Stimulated activated CD8-positive, alpha-beta memory T cell treated with anti-CD3 and anti-CD28 coated beads, Interleukin-15, amount 100 ng/mL, for 1 hour (primary cell): ENCODE results near the gene MAST2.
"Not testable (repeated sequence)": the region's sequence is repeated elsewhere in the genome, so short reads cannot be mapped to it uniquely, and the experiment has no call there.

Source experiments
- DNase-seq: peaks from one replicate; pipeline ENCODE4 v3.0.0-alpha.2; 2020; ENCODE audit warnings: low read depth

MAST2 gene

GRCh38 chr1:45857755-45858492 is 54.5 kb downstream of the MAST2 start:
- DNase-seq, result not testable (repeated sequence)

GRCh38 chr1:45859221-45859620 is 55.8 kb downstream of the MAST2 start:
- DNase-seq, result no peak

DNA sequence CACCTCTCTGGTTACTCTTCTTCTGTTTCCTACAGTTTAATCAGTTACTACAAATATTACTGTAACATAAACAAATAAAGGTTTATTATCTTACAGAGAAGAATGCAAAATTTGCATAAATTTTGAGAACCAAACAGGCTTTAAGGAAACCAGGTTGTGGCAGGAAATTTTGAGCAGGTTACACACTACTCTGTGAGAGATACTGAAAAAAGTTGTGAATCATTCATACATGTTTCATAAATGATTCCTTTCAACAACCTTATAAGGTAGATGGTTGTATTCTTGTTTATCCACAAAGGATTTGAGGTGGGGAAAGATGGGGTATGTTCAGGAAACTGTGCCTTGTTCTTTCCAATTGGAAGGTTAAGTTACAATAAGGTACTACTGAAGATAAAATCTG is 58.6 kb downstream of the MAST2 start:
- DNase-seq, result no peak

GRCh38 chr1:45863218-45863617 is 59.8 kb downstream of the MAST2 start:
- no peak for DNase-seq

- DNase-seq, result no peak
These were observed 61.0 kb downstream of the MAST2 start for GRCh38 chr1:45864167-45865106.

DNA sequence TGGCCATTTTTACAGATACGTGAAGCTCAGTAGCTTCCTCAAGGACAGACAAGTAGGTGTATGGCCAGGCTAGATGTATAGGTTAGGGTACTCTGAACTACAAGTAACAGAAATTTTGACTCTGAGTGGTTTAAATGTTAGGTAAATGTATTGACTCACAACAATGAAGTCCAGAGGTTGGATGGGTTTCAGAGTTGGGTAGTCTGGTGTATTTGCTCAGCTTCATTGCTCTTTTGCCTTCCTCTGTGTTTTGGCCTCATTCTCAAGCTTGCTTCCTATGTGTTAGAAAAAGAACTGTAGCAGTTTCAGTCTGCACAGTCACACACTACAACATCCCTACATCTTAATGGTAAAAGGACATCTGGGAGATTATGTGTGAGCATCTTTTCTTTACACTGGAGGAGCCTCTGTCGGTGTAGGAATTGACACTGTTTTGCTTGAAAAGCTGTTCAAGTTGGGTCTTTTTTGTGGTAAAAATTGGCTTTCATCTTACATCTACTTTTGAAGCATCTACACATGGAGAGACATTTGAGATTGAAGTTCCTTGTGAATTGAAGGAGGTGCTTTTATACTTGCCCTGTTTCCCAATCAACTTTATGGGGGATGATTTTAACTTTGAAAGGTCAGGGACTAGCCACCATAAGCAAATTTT is 64.4 kb downstream of the MAST2 start:
- no peak for DNase-seq

- DNase-seq, result no peak
These were observed 65.4 kb downstream of the MAST2 start for GRCh38 chr1:45868861-45869260.

GRCh38 chr1:45870500-45870899 is 67.1 kb downstream of the MAST2 start:
- DNase-seq, result no peak

DNA sequence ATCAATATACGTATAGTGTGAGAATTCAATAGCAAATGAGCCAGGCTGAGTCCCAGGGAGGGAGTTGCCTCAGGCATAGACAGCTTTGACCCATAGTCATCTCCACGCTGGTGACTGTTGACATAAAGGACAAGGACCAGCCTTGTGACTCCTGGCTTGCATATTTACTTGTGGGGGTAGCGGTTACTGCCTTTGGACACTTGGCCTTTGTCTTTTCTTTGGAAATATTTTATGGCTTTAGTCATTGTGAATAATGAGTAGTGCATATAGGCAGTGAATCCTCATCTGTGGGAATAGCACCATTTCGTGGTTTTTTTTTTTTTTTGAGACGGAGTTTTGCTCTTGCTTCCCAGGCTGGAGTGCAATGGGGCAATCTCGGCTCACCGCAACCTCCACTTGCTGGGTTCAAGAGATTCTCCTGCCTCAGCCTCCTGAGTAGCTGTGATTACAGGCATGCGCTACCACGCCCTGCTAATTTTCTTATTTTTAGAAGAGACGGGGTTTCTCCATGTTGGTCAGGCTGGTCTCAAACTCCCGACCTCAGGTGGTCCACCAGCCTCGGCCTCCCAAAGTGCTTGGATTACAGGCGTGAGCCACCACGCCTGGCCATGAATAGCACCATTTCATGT is 68.9 kb downstream of the MAST2 start:
- DNase-seq, result not testable (repeated sequence)

DNA sequence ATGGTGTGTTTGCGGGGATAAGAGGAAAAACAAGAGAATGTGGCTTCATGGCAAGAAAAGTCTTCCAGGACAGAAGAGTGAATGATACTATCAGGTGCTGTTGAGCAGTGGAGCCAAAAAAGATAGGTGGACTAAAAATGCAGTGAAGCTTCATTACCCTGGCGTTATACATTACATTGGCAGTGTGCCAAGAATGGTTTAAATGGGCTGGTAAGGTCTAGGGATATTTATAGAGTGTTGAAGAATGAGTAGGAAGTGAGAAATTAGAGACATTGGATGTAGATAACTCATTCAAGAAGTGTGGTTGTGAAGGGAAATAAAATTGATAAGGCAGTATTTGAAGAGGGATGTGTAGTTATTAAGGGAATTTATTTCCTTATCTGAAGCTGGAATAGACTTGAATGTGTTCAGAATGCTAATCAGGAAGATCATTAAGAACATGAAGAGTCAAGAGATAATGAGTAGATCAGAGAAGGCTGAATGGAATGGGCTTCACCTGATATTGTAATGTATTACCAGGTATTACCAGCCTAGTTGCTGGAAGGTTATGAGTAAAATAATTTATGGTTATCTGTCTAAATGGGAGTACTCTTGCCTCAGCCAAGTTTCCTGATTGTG is 72.7 kb downstream of the MAST2 start:
- no peak for DNase-seq

GRCh38 chr1:45877264-45877663 is 73.9 kb downstream of the MAST2 start:
- DNase-seq, result no peak

DNA sequence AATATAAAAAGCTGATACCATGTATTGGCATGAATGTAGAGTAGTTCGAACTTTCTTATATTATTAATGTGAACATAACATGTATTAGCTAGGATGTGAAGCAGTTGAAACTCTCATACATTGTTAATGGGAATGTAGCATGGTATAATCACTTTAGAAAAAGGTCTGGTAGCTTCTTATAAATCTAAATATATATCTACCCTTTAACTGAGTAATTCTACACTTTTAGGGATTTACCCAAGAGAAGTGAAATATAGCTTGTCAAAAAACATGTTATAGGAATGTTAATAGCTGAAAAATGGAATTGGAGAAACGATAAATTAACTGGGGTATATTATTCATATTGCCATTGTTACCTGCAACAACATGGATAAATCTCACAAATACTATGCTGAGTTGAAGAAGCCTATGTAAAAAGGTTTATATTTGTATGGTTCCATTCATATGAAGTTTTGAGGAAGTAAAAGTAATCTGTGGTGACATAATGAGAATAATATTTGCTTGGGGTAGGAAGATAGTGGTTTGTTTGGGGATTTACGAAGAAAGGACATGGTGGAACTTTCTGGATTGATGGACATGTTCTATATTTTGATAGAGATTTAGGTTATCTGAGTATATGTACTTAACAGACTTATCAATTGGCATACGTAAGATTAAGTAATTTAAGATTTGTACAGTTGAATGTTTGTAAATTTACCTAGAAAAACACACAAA is 76.6 kb downstream of the MAST2 start:
- no peak for DNase-seq

DNA sequence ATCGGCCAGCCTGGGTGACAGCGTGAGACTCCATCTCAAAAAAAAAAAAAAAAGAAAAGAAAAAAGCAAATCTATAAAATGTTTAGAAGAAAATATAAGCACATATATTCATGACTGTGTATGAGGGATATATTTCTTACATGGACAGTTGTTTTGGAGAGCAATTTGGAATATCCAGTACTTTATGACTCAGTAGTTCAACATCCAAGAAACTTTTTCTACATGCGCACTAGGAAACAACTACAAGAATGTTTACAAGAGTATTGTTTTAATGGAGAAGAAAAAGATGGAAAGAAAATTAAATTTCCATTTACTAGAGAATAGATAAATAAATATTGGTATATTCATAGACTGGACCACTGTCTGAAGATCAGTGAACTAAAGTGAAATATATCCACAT is 77.5 kb downstream of the MAST2 start:
- DNase-seq, result no peak

GRCh38 chr1:45883658-45884057 is 80.2 kb downstream of the MAST2 start:
- DNase-seq, result no peak

DNA sequence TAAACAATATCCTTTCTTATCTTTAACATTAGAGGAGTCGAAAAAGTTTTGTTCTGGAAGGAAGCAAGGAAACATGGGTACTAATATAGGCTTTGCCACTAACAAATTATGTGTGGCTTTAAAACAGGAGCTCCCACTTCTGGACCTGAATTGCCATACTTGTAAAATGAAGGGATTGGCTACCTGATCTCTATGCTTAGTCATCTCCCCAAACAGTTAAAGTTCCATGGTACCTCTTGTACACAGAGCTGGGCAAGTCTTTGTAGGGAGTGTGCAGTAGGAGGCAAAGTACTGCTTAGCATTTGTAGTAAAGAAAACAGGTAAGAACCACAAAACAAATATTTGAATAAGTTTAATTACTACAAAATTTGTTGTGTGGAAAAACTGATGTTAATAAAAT is 81.3 kb downstream of the MAST2 start:
- DNase-seq, result no peak

- no peak for DNase-seq
These were observed 82.8 kb downstream of the MAST2 start for GRCh38 chr1:45886229-45886628.

DNA sequence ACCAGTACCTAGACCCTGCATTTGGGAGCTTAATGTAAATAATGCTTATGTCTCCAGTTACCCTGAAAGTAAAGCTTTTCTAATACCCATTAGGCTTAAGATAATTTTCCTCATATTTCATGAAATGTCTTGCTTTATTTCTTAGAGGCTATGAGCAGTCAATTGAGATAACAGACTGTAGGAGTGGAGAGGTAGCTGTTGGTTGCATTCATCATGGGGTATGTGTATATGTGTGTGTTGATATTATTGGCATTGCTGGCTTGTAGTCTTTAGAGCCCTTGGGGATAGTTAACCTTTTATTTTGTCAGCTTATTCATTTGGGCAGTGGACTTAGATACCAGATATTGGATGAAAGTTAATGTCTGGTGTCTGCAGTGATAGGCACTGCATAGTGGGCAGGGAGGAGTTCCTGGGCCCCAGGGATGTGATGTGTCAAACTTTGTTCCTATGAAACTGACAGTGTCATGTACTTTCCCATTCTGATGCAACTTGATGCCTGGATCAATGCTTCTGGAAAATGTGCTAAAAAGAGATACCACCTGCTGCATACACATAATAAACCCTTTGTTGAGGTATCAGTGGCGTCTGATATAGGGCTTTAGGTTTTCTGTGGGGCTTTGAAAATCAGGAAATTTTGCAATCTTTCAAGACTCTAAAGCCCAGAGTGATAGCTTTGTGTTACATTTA is 83.9 kb downstream of the MAST2 start:
- no peak for DNase-seq

DNA sequence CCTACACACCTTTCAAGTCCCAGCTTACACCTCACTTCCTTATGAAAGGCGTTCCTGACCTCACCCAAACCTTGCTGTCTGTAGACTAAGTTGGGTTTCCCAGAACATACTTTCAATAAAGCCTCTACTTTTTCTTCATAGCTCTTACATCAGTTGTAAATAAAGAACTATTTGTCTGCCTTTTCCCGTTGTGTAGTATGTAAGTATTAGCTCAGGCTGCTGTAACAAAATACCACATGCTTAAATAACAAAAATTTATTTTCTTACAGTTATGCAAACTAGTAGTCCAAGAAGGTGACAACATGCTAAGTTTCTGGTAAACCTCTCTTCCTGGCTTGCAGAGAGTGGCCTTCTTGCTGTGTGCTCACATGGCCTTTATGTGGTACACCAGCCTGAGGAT is 86.7 kb downstream of the MAST2 start:
- no peak for DNase-seq

DNA sequence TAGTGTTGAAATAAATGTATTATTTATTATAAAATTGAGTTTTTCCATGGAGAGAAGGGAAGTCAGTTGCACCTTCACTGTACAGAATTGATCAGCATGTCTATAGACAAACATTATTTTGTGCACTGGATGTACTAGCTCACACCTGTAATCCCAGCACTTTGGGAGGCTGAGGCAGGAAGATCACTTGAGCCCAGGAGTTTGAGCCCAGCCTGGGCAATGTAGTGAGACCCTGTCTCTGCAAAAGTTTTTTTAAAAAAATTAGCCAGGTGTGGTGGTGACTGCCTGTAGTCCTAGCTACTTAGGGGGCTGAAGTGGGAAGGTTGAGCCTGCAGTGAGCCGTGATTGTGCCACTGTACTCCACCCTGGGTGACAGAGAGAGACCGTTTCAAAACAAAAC is 87.7 kb downstream of the MAST2 start:
- no peak for DNase-seq

- DNase-seq, result no peak
These were observed 88.8 kb downstream of the MAST2 start for GRCh38 chr1:45892068-45892785.
